Osteoblast (primary cell): ENCODE measurements around the gene LMBR1L. TPM values are rescaled to one million over a fixed set of nuclear protein-coding genes. Genes with fewer than 3 reads are reported as not detected.
A peak's percentile ranks its signal among the peaks of the same experiment; 100 is the strongest.

Experiments used
- DNase-seq: peaks from one replicate; pipeline ENCODE4 v3.0.0; 2011; ENCODE audit warnings: low spot score, mixed read lengths; ENCODE audit not compliant: insufficient read length; ENCODE audit errors: missing footprints
- H2AFZ ChIP-seq: 2 replicates; pipeline ENCODE4 v1.6.0; 2011; ENCODE audit warnings: mild to moderate bottlenecking, low read length
- H3K27ac ChIP-seq: 2 replicates; pipeline ENCODE4 v1.5.1; 2011; ENCODE audit warnings: mild to moderate bottlenecking, low read depth, low read length, moderate library complexity
- H3K27me3 ChIP-seq: 2 replicates; pipeline ENCODE4 v1.6.0; 2012; ENCODE audit warnings: mild to moderate bottlenecking, control low read depth, inconsistent platforms, low read length, moderate library complexity; ENCODE audit not compliant: insufficient read depth
- H3K36me3 ChIP-seq: 2 replicates; pipeline ENCODE4 v1.5.1; 2011; ENCODE audit warnings: mild to moderate bottlenecking, low read length, control low read depth, moderate library complexity; ENCODE audit not compliant: insufficient read depth
- H3K4me1 ChIP-seq: 2 replicates; pipeline ENCODE4 v1.5.1; 2011; ENCODE audit warnings: mild to moderate bottlenecking, low read length, control low read depth, moderate library complexity; ENCODE audit not compliant: insufficient read depth
- H3K4me2 ChIP-seq: 2 replicates; pipeline ENCODE4 v1.6.0; 2011; ENCODE audit warnings: mild to moderate bottlenecking, low read length; ENCODE audit not compliant: insufficient read depth
- H3K4me3 ChIP-seq: fragments of 200-600 bp; sonication (generic); 3 replicates; pipeline ENCODE4 v1.5.1; 2012; ENCODE audit warnings: mild to moderate bottlenecking, low read length, inconsistent platforms; ENCODE audit not compliant: insufficient read depth
- H3K79me2 ChIP-seq: 2 replicates; pipeline ENCODE4 v1.6.0; 2012; ENCODE audit warnings: mild to moderate bottlenecking, low read length, control low read depth, inconsistent platforms; ENCODE audit not compliant: insufficient read depth
- H3K9me3 ChIP-seq: 2 replicates; pipeline ENCODE4 v1.5.1; 2011; ENCODE audit warnings: low read depth, low read length, control low read depth
- H4K20me1 ChIP-seq: 2 replicates; pipeline ENCODE4 v1.6.0; 2012; ENCODE audit warnings: mild to moderate bottlenecking, low read length, control low read depth; ENCODE audit not compliant: insufficient read depth
- CTCF ChIP-seq: IDR thresholded peaks from 2 replicates; pipeline ENCODE4 v1.5.1; 2011; ENCODE audit warnings: mild to moderate bottlenecking, low read depth, low read length, moderate library complexity; ENCODE audit errors: extremely low read depth
- total RNA-seq: library from RNA; depleted of rRNA; stranded (reverse); fragments of >200 nt; gene quantifications from 2 replicates; pipeline ENCODE4 v1.2.3, GENCODE V29; 2012

The LMBR1L gene
- total RNA-seq, 1 donor = 57.2 TPM

GRCh38 chr12:49098035-49098451, 12.6 kb downstream of the LMBR1L start:
- Histone ChIP-seq H3K79me2 (no peaks in the 10 kb centered on the region), H3K4me2 (no peak overlapping the region), H3K4me1 (no peaks in the 10 kb centered on the region), H3K9me3 (no peaks in the 10 kb centered on the region), H3K27me3 (peaks cover 22% of the 10 kb centered on the region), H3K4me3 (no peak overlapping the region), H3K36me3 (peaks cover 56% of the 10 kb centered on the region), H2AFZ (no peak overlapping the region), H3K27ac (no peak overlapping the region), H4K20me1 (peaks cover 6% of the 10 kb centered on the region)
- peak; percentile 85 for TF ChIP-seq CTCF
- peak; percentile 93 for DNase-seq

- Histone ChIP-seq H3K4me3 (no peak overlapping the region), H3K4me2 (no peak overlapping the region), H2AFZ (no peak overlapping the region), H3K27me3 (peaks cover 28% of the 10 kb centered on the region), H3K27ac (no peak overlapping the region), H3K9me3 (no peaks in the 10 kb centered on the region), H3K36me3 (peaks cover 49% of the 10 kb centered on the region), H3K79me2 (no peaks in the 10 kb centered on the region), H4K20me1 (peaks cover 2% of the 10 kb centered on the region), H3K4me1 (peaks cover 1% of the 10 kb centered on the region)
- TF ChIP-seq CTCF = no peak
- peak; percentile 68 for DNase-seq
Observed at GRCh38 chr12:49097381-49097780, 13.3 kb downstream of the LMBR1L start.

- no peak overlapping the region for H2AFZ ChIP-seq
- no peak overlapping the region for H3K4me2 ChIP-seq
- peaks cover 2% of the 10 kb centered on the region for H4K20me1 ChIP-seq
- peaks cover 27% of the 10 kb centered on the region for H3K36me3 ChIP-seq
- H3K27me3 ChIP-seq = peaks cover 37% of the 10 kb centered on the region
- no peak overlapping the region for H3K4me3 ChIP-seq
- no peak overlapping the region for H3K27ac ChIP-seq
- peak; percentile 69 for DNase-seq
- no peaks in the 10 kb centered on the region for H3K79me2 ChIP-seq
- H3K9me3 ChIP-seq = no peaks in the 10 kb centered on the region
- TF ChIP-seq CTCF = no peak
- H3K4me1 ChIP-seq = peaks cover 9% of the 10 kb centered on the region
Observed at GRCh38 chr12:49094975-49095365, 15.7 kb downstream of the LMBR1L start.

- no peaks in the 10 kb centered on the region for H3K9me3 ChIP-seq
- H3K79me2 ChIP-seq = no peaks in the 10 kb centered on the region
- peak; percentile 82 for DNase-seq
- peak within 1 kb of the TSS; percentile 51 for H3K4me3 ChIP-seq
- H3K4me1 ChIP-seq = peaks cover 11% of the 10 kb centered on the region
- H3K27me3 ChIP-seq = peaks cover 43% of the 10 kb centered on the region
- no peak within 1 kb of the TSS for H3K27ac ChIP-seq
- no peak within 1 kb of the TSS for H2AFZ ChIP-seq
- H4K20me1 ChIP-seq = peaks cover 2% of the 10 kb centered on the region
- H3K4me2 ChIP-seq = peak within 1 kb of the TSS; percentile 59
- H3K36me3 ChIP-seq = peaks cover 25% of the 10 kb centered on the region
- no peak for TF ChIP-seq CTCF
Observed at GRCh38 chr12:49094160-49094974, 16.3 kb downstream of the LMBR1L start, which contains the start of gene DHH. TSS of gene DHH (minus strand) at chr12:49094801. CDS start at chr12:49094512, 289 bp downstream.
